ENCODE results near the gene DNAAF1.
A peak's percentile ranks its signal among the peaks of the same experiment; 100 is the strongest.

DNA sequence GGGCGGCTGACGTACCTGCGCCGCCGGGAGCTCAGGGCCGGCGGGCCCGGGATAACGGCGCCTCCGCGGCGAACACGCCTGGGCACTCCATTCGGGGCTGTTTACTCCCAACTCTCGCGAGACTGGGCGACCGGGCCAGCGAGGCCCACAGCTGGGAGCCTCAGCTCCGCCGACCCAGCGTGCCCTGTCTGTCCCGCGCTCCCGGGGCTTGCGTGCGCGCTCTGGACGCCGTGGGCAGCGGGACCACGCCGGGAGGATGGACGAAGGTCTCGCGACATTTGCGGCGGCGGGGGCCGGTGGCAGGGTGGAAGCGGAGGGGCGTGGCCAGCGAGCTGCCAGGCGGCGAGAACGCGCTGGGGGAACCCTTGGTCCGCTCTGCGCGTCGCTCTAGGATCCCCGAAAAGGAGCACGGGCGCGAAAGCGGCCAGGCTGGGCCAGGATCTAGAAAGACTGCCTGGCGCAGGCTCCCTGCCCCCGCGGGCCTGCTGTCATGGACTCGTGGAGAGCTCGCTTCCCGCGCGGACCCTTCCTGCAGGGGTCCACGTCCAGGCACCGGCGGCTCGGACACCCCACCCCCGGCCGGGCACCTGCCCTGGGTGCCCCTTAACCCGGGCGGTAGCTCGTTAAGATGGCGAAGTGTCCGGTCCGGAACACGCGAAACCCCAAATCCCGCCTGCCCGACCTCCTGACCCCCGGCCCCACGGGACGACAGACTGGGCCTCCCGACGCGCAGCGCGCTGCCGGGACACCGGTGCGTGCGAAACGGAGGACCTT is 28.2 kb upstream of the DNAAF1 start, which contains the start of gene MBTPS1:
- TF ChIP-seq CTCF (IDR thresholded peaks at IDR 0.05) = no peak
- peak; percentile 74 for TF ChIP-seq POLR2A (IDR thresholded peaks at IDR 0.05)
- TF ChIP-seq POLR2AphosphoS5 (IDR thresholded peaks at IDR 0.05) = peak; percentile 78 to 91 (median 79)

Data from transverse colon (tissue), 4 donors.